ENCODE data around the gene TRPM1.

GRCh38 chr15:31148297-31149087, 47.0 kb upstream of the TRPM1 start:
- no peak for TF ChIP-seq FOXM1 (IDR thresholded peaks at IDR 0.05; ENCODE audit: borderline replicate concordance)
- TF ChIP-seq SUZ12 (IDR thresholded peaks at IDR 0.05), result no peak
- no peak for TF ChIP-seq FOXK2 (IDR thresholded peaks at IDR 0.05)
- TF ChIP-seq HDGF (IDR thresholded peaks at IDR 0.05; ENCODE audit: borderline replicate concordance), result no peak
- no peak for TF ChIP-seq NFRKB (IDR thresholded peaks at IDR 0.05)
- no peak for TF ChIP-seq BHLHE40 (IDR thresholded peaks at IDR 0.05; ENCODE audit: borderline replicate concordance)
- TF ChIP-seq ARNT (IDR thresholded peaks at IDR 0.05), result no peak
- TF ChIP-seq TARDBP (IDR thresholded peaks at IDR 0.05), result no peak
- no peak for TF ChIP-seq PKNOX1 (IDR thresholded peaks at IDR 0.05)

Measured in HEK293T (cell line).